Measurements from ENCODE around the gene EIF4B. TPM values are rescaled to one million over a fixed set of nuclear protein-coding genes. Genes with fewer than 3 reads are reported as not detected.

Gene EIF4B
- total and polyA plus RNA-seq, 9 of the 15 experiments (the other 6 are each of a cell fraction or from before 2014, with no cell fraction given) = 138 to 669 (median 552) TPM

DNA sequence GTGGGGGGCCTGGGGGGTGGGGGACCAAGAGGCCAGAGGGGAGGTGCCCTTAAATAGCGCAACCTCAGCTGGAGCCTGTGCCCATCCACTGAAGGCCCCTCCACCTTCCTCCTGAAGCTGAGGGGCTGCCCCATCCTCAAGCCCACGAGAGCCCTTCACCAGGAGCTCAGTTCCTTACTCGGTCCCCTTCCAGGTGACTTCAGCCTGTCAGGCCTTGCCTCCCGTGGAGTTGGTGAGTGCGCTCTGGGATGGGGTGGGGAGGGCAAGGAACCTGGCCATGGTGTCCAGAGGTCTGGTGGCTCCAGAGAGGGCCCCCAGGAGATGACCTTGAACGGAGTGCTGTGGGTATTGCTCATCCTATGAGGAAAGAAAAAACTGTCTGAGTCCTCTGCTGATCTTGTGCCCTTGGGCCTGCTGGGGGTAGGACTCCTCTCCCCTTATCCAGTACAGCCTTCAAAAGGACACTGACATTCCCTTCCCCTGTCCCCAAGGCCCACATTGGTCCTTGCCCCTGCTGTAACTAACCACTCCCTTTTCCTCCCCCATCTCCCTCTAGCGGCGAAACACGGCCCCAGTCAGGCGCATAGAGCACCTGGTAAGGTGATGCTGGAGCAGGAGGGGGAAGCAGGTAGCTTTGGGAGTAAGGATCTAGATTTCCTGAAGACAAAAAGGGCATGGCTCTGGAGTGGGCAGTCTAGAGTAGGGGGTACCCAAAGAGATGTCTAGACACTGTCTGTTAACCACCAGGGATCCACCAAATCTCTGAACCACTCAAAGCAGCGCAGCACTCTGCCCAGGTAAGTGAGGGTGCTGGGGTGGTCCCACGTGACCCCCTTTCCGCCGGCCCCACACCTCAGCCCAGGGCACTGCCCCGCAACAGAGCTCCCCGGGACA lies 47.2 kb downstream of the EIF4B start (continued):
- TF ChIP-seq KDM1A (IDR thresholded peaks at IDR 0.05) = 0 out of 4 replicates have a peak, but pooled peaks of 1 of the 2 experiments have one; percentile 30
- TF ChIP-seq ZBTB7A (IDR thresholded peaks at IDR 0.05; ENCODE audit: borderline replicate concordance, control insufficient read depth, low read depth, low read length) = peak; percentile 16; the same call in 1 of the 2 replicates
- TF ChIP-seq HNRNPH1 (optimal IDR thresholded peaks at IDR 0.05; ENCODE audit: low read depth, low read length) = no peak
- TF ChIP-seq CBX5 (IDR thresholded peaks at IDR 0.05; ENCODE audit: borderline replicate concordance, low read depth) = no peak
- no peak for TF ChIP-seq ZNF707 (CRISPR knock-in tag; conservative IDR thresholded peaks at IDR 0.05)
- TF ChIP-seq SETDB1 (IDR thresholded peaks at IDR 0.05; ENCODE audit: low read length) = no peak
- no peak for TF ChIP-seq MBD2 (IDR thresholded peaks at IDR 0.05; ENCODE audit: borderline replicate concordance, low read depth)
- no peak for TF ChIP-seq ZNF239 (CRISPR knock-in tag; IDR thresholded peaks at IDR 0.05)
- peak; percentile 61; the same call in 1 of the 2 replicates for TF ChIP-seq RAD51 (IDR thresholded peaks at IDR 0.05; ENCODE audit: borderline replicate concordance, low read depth)
- no peak for TF ChIP-seq SRSF7 (optimal IDR thresholded peaks at IDR 0.05; ENCODE audit: low read depth, low read length)
- TF ChIP-seq, protein P1, sequence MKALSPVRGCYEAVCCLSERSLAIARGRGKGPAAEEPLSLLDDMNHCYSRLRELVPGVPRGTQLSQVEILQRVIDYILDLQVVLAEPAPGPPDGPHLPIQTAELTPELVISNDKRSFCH (CRISPR knock-in tag; IDR thresholded peaks at IDR 0.05) = no peak
- TF ChIP-seq, protein P1 (tag; IDR thresholded peaks at IDR 0.05) = no peak
- TF ChIP-seq, protein P2, sequence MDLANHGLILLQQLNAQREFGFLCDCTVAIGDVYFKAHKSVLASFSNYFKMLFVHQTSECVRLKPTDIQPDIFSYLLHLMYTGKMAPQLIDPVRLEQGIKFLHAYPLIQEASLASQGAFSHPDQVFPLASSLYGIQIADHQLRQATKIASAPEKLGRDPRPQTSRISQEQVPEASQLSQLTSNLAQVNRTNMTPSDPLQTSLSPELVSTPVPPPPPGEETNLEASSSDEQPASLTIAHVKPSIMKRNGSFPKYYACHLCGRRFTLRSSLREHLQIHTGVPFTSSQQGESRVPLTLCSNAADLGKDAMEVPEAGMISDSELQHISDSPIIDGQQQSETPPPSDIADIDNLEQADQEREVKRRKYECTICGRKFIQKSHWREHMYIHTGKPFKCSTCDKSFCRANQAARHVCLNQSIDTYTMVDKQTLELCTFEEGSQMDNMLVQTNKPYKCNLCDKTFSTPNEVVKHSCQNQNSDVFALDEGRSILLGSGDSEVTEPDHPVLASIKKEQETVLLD (IDR thresholded peaks at IDR 0.05) = no peak; the same call in 1 of the 2 replicates
- peak; percentile 0 to 29; a peak in 1 of 4 replicates for TF ChIP-seq SIN3A (IDR thresholded peaks at IDR 0.05; ENCODE audit: borderline replicate concordance in 2 of 2, control insufficient read depth in 1 of 2, low read depth in 2 of 2, low read length in 2 of 2)
- TF ChIP-seq, protein P3, sequence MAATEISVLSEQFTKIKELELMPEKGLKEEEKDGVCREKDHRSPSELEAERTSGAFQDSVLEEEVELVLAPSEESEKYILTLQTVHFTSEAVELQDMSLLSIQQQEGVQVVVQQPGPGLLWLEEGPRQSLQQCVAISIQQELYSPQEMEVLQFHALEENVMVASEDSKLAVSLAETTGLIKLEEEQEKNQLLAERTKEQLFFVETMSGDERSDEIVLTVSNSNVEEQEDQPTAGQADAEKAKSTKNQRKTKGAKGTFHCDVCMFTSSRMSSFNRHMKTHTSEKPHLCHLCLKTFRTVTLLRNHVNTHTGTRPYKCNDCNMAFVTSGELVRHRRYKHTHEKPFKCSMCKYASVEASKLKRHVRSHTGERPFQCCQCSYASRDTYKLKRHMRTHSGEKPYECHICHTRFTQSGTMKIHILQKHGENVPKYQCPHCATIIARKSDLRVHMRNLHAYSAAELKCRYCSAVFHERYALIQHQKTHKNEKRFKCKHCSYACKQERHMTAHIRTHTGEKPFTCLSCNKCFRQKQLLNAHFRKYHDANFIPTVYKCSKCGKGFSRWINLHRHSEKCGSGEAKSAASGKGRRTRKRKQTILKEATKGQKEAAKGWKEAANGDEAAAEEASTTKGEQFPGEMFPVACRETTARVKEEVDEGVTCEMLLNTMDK (IDR thresholded peaks at IDR 0.05; ENCODE audit: borderline replicate concordance, insufficient read depth, low read depth, low read length, poor library complexity, severe bottlenecking) = peak; percentile 81
- no peak for TF ChIP-seq SRSF1 (IDR thresholded peaks at IDR 0.05; ENCODE audit: low read depth, low read length)
- TF ChIP-seq CTBP1 (IDR thresholded peaks at IDR 0.05; ENCODE audit: borderline replicate concordance) = peak; percentile 65; the same call in 1 of the 2 replicates
- TF ChIP-seq CBX8 (IDR thresholded peaks at IDR 0.05; ENCODE audit: borderline replicate concordance, extremely low read depth, low read depth, low read length, poor library complexity, severe bottlenecking) = no peak
- TF ChIP-seq PHTF2 (CRISPR knock-in tag; IDR thresholded peaks at IDR 0.05) = no peak
- no peak for TF ChIP-seq PML (IDR thresholded peaks at IDR 0.05; ENCODE audit: low read length)
- no peak for TF ChIP-seq DACH1 (IDR thresholded peaks at IDR 0.05; ENCODE audit: partially characterized antibody)
- no peak for TF ChIP-seq ZNF12 (CRISPR knock-in tag; IDR thresholded peaks at IDR 0.05)
